Muscle layer of duodenum (tissue), 2 donors: ENCODE results near the gene PGP.

Experiments used
- H3K27ac ChIP-seq: one replicate; pipeline ENCODE4 v1.7.0; 2013; ENCODE audit warnings: mild to moderate bottlenecking, low read length
- H3K27me3 ChIP-seq: one replicate; pipeline ENCODE4 v1.7.0; 2013; ENCODE audit warnings: low read depth, mild to moderate bottlenecking, control low read depth, low read length
- H3K36me3 ChIP-seq, 2 donors: one replicate each; pipeline ENCODE4 v1.7.0; 2013; ENCODE audit warnings: low read length in 2 of 2, control low read depth in 1 of 2, mild to moderate bottlenecking in 1 of 2; ENCODE audit not compliant: insufficient read depth in 2 of 2, control insufficient read depth in 1 of 2
- H3K4me1 ChIP-seq, 2 donors: one replicate each; pipeline ENCODE4 v1.7.0; 2013; ENCODE audit warnings: low read length in 2 of 2, mild to moderate bottlenecking in 2 of 2, control low read depth in 1 of 2, moderate library complexity in 1 of 2; ENCODE audit not compliant: insufficient read depth in 2 of 2, control insufficient read depth in 1 of 2
- H3K4me3 ChIP-seq, 2 donors: one replicate each; pipeline ENCODE4 v1.7.0; 2013; ENCODE audit warnings: low read length in 2 of 2, low read depth in 1 of 2, mild to moderate bottlenecking in 1 of 2
- H3K9me3 ChIP-seq, 2 donors: one replicate each; pipeline ENCODE4 v1.7.0; 2013; ENCODE audit warnings: low read length in 2 of 2, control low read depth in 1 of 2, mild to moderate bottlenecking in 1 of 2; ENCODE audit not compliant: control insufficient read depth in 1 of 2
- donor health status: healthy.

Gene PGP

DNA sequence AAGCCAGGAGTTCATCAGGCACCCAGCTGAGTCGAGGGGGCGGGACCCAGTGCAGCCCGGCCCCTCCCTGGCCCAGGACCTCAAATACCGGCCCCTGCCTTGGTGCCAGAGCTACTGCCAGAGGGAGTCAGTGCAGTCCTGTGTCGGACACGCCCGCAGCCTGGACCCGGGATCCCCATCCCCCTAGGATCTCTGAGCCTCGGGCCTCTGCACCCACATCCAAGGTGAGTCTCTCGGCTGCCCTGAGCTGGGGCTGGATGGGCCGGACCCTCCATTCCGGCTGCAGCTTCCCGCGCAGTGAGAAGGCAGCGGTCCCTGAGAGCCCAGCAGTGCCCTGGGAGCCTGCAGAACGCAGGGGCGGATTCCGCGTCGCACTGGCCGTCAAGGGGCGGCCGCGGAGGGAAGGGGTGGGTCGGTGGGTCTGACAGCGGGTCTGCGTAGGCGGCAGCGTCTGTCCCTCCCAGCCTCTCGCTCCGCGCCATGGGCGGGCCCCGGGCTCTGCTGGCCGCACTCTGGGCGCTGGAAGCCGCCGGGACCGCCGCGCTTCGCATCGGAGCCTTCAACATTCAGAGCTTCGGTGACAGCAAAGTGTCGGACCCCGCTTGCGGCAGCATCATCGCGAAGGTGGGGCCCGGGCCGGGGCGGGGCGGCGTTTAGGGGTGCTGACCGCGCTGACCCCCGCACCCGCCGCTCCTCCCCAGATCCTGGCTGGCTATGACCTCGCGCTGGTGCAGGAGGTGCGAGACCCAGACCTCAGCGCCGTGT is 21.9 kb upstream of the PGP start, which contains the start of gene DNASE1L2:
DNASE1L2 (plus strand) TSS at position 108 of the 765 bp plus-strand sequence; CDS start at position 481, 373 bp downstream.
- H3K27ac ChIP-seq, result no peak within 1 kb of the TSS
- no peaks in the 10 kb centered on the region for H3K9me3 ChIP-seq
- H3K36me3 ChIP-seq, result peaks cover 9 to 46% of the 10 kb centered on the region in 2 donors
- peaks cover 0 to 20% of the 10 kb centered on the region in 2 donors for H3K4me1 ChIP-seq
- H3K4me3 ChIP-seq, result peak within 1 kb of the TSS in 1 of 2 donors; percentile 48
- no peaks in the 10 kb centered on the region for H3K27me3 ChIP-seq

DNA sequence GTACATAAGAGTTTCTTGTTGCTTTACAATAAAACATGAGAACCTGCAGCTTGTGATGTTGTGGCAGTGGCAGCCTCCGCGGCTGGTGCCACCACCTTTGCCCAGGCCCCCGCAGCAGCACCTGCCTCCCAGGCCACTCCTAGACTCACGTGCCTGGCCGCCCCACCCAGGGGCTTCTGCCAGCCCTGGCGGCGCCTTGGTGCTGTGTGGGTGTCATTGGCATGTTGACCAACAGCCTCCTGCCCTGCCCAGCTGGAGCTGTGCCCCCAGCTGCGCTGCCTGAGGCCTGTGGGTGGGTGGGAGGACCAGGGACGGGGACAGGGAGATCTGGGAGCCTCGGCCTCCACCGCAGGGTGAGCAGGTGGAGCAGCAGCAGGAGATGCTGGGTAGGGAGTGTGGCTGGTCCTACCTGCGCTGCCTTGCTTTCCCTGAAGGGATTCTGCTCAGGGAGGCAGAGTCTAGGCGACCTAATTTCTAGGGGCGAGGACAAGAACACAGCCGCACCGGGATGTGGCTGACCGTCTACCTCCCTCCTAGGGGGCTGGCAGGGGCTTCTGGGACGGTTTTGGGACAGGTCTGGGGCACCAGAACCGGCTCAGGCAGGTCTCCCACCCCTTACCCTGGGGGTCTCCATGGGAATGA is 21.2 kb upstream of the PGP start:
- H3K4me1 ChIP-seq, result peaks cover 0 to 20% of the 10 kb centered on the region in 2 donors
- H3K27me3 ChIP-seq, result no peaks in the 10 kb centered on the region
- peaks cover 15 to 53% of the 10 kb centered on the region in 2 donors for H3K36me3 ChIP-seq
- no peak overlapping the region for H3K27ac ChIP-seq
- H3K4me3 ChIP-seq, result no peak overlapping the region
- no peaks in the 10 kb centered on the region for H3K9me3 ChIP-seq

GRCh38 chr16:2235234-2235651 is 20.6 kb upstream of the PGP start:
- H3K9me3 ChIP-seq, result no peaks in the 10 kb centered on the region
- H3K36me3 ChIP-seq, result peaks cover 15 to 59% of the 10 kb centered on the region in 2 donors
- H3K4me3 ChIP-seq, result no peak overlapping the region
- peaks cover 0 to 20% of the 10 kb centered on the region in 2 donors for H3K4me1 ChIP-seq
- H3K27me3 ChIP-seq, result no peaks in the 10 kb centered on the region
- H3K27ac ChIP-seq, result no peak overlapping the region

DNA sequence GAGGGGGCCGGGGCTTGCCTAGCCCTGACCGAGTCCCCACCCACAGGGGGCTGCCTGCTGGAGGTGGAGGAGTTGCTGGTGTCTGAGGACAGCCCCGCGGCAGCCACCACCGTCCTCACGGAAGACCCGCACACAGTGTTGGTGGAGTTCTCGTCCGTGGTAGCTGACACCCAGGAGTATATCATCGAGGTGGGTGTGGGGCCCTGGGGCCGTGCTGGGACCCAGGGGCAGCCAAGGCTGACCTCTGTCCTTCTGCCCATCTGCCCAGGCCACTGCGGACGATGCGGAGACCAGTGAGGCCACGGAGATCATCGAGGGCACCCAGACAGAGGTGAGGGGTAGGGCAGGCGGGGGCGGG is 20.2 kb upstream of the PGP start:
- Histone ChIP-seq H3K4me1 (peaks cover 0 to 20% of the 10 kb centered on the region in 2 donors), H3K27me3 (no peaks in the 10 kb centered on the region), H3K27ac (no peak overlapping the region), H3K4me3 (no peak overlapping the region), H3K9me3 (no peaks in the 10 kb centered on the region), H3K36me3 (peaks cover 17 to 64% of the 10 kb centered on the region in 2 donors)

DNA sequence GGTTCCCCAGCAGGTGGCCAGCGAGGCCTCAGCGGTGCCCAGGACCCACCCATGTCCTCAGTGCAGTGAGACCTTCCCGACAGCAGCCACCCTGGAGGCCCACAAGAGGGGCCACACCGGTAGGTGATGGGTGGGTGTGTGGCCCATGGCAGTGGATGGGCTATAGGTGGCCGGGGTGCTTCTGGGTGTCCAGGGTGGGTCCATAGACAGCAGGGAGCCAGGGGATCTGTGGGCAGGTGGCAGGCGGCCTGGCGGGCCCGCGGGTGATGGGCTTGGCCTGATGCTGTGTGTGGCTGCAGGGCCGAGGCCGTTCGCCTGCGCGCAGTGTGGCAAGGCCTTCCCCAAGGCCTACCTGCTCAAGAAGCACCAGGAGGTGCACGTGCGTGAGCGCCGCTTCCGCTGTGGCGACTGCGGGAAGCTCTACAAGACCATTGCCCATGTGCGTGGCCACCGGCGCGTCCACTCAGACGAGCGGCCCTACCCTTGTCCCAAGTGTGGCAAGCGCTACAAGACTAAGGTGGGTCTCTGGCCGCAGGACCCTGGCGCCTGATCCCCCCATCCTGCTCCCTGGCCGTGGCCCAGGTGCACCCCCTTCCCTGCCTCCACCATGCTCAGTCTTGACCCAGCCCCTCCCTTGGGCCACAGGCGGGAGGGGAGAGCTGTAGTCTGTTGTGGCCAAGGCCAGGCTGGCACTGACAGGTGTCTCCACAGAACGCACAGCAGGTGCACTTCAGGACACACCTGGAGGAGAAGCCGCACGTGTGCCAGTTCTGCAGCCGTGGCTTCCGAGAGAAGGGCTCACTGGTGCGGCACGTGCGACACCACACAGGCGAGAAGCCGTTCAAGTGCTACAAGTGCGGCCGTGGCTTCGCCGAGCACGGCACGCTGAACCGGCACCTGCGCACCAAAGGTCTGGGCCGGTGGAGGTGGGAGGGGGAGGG is 19.5 kb upstream of the PGP start:
- H3K9me3 ChIP-seq, result no peaks in the 10 kb centered on the region
- no peaks in the 10 kb centered on the region for H3K27me3 ChIP-seq
- H3K4me3 ChIP-seq, result no peak overlapping the region
- H3K36me3 ChIP-seq, result peaks cover 24 to 70% of the 10 kb centered on the region in 2 donors
- H3K27ac ChIP-seq, result no peak overlapping the region
- peaks cover 0 to 20% of the 10 kb centered on the region in 2 donors for H3K4me1 ChIP-seq

DNA sequence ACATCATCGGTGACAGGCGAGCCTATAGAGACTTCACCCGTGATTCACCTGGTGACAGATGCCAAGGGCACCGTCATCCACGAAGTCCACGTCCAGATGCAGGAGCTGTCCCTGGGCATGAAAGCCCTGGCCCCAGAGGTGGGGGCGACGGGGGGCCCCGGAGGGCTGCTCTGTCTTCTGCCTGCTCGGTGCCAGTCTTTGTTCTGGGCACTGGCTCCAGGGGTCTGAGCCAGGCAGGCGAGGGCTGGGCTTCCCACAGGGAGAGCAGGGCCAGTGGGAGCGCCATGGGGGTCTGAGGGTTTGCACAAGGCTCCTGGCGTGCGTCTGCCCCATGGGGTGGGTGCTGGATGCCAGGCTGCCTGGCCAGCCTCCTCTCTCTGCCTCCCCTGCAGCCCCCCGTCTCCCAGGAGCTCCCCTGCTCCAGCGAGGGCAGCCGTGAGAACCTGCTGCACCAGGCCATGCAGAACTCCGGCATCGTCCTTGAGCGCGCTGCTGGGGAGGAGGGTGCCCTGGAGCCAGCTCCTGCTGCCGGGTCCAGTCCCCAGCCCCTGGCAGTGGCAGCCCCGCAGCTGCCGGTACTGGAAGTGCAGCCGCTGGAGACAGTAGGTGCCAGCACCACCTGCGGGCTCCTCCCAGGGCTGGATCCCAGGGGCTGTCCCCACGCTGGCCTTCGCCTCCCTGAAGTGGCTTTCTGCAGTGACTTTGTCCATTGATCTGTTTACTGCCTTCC is 18.6 kb upstream of the PGP start:
- no peak overlapping the region for H3K4me3 ChIP-seq
- peaks cover 0 to 20% of the 10 kb centered on the region in 2 donors for H3K4me1 ChIP-seq
- H3K27ac ChIP-seq, result no peak overlapping the region
- no peaks in the 10 kb centered on the region for H3K27me3 ChIP-seq
- H3K9me3 ChIP-seq, result no peaks in the 10 kb centered on the region
- peaks cover 25 to 77% of the 10 kb centered on the region in 2 donors for H3K36me3 ChIP-seq

DNA sequence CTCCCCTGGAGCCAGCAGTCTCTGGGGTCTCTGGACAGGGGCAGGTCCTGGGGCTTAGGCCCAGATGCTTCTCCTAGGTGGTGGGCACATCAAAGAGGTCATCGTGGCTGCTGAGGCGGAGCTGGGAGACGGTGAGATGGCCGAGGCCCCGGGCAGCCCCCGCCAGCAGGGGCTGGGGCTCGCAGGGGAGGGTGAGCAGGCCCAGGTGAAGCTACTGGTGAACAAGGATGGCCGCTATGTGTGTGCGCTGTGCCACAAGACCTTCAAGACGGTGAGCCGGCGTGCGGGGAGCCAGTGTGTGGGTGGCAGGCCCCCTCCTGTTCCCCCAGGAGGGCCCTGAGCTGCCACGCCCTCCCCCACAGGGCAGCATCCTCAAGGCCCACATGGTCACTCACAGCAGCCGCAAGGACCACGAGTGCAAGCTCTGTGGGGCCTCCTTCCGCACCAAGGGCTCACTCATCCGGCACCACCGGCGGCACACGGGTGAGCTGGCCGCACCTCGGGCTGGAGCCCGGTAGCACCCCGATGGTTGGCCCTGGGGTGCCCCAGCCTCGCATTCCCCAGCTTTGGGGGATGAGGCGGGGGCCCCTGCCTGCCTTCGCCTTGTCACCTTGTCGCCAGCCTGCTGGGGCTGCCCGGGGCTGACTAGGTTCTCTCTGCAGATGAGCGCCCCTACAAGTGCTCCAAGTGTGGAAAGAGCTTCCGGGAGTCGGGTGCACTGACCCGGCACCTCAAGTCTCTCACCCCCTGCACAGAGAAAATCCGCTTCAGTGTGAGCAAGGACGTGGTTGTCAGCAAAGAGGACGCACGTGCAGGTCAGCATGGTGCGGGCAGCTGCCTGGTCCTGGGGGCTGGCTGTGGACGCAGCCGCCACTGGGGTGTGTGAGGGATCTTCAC is 17.7 kb upstream of the PGP start:
- Histone ChIP-seq H3K27me3 (no peaks in the 10 kb centered on the region), H3K9me3 (no peaks in the 10 kb centered on the region), H3K36me3 (peaks cover 25 to 81% of the 10 kb centered on the region in 2 donors)

DNA sequence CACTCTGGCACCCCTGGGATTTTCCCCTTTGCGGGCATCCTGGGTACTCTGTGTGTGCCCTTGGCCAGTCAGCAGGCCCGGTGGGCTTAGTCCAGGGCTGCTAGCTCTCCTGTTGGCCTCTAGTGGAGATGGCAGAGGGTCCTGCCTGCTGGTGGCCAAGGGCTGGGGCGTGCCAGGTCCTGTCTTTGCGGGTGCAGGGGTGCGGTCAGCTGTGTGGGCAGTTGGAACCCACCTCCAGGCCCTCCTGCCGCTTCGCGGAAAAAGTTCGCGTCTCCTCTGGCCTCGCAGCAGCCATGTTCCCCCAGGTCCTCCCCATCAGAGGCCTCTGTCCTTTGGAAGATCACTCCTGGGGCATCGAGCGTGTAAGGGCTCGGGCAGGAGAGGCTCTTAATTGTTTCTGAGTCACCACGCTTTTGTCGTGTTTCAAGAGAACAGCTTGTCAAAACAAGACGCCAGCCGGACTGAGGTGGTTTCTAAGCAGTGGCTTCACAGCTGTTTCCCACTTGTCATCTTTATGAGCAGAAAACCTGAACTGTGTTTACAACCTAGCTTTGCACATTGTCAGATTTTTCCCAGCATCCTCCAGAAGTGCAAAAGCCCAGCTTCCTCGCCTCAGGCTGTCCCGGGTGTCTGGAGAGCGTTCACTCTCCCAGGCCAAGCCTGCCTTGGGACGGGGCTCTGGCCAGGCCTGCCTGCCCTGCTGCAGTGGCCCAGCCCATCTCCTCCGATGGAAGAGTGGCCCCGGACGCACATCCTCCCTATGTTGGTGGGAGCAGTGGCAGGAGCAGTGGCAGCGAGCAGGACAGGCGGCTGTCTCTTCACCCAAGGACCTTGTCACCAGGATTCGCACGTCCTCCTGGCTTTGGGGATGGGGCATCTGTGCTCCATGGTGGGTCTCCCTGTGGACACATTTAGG is 16.6 kb upstream of the PGP start:
- H3K4me3 ChIP-seq, result no peak overlapping the region
- no peaks in the 10 kb centered on the region for H3K27me3 ChIP-seq
- H3K4me1 ChIP-seq, result peaks cover 0 to 6% of the 10 kb centered on the region in 2 donors
- no peak overlapping the region for H3K27ac ChIP-seq
- no peaks in the 10 kb centered on the region for H3K9me3 ChIP-seq
- H3K36me3 ChIP-seq, result peaks cover 26 to 85% of the 10 kb centered on the region in 2 donors

More for the DNA sequence above, 17.7 kb upstream of the PGP start:
- H3K4me1 ChIP-seq, result peaks cover 0 to 15% of the 10 kb centered on the region in 2 donors
- H3K27ac ChIP-seq, result no peak overlapping the region
- no peak overlapping the region for H3K4me3 ChIP-seq

- no peak overlapping the region for H3K4me3 ChIP-seq
- H3K36me3 ChIP-seq, result peaks cover 29 to 80% of the 10 kb centered on the region in 2 donors
- no peak overlapping the region for H3K27ac ChIP-seq
- no peaks in the 10 kb centered on the region for H3K9me3 ChIP-seq
- H3K4me1 ChIP-seq, result peaks cover 0 to 6% of the 10 kb centered on the region in 2 donors
- H3K27me3 ChIP-seq, result no peaks in the 10 kb centered on the region
Measured at GRCh38 chr16:2230376-2230775, 15.7 kb upstream of the PGP start.
